IMR-90 (cell line): ENCODE results near the gene TMEM170B. TPM values are rescaled to one million over a fixed set of nuclear protein-coding genes. Genes with fewer than 3 reads are reported as not detected.

Experiments
- ATAC-seq: fragments of 200-7000 bp; cut with Tn5 transposase; 2 replicates; pipeline ENCODE4 v1.9.1; 2020; ENCODE audit warnings: low read depth, mild to moderate bottlenecking, moderate library complexity
- BruUV-seq: library from RNA; stranded (reverse); fragments of 400-500 nt; replicated peaks from 2 replicates; lab custom pipeline; 2021; lab: Mats Ljungman, UMichigan
- CTCF ChIA-PET: fragments of 300-600 bp; formaldehyde crosslinking; extraction: SDS; loops from one replicate; lab custom pipeline; 2021; ENCODE audit warnings: antibody characterized with exemption; lab: Yijun Ruan, JAX
- POLR2A ChIA-PET: fragments of 300-600 bp; sonication (Branson Sonifier 250); formaldehyde crosslinking; loops from one replicate; lab custom pipeline; 2022; ENCODE audit warnings: antibody characterized with exemption; ENCODE audit not compliant: unreplicated experiment; lab: Charles Lee
- DNase-seq: peaks from one replicate; pipeline ENCODE4 v3.0.0; 2013
- H2AFZ ChIP-seq: replicated peaks from 2 replicates; pipeline ENCODE3; 2013; ENCODE audit warnings: low read length, mild to moderate bottlenecking; ENCODE audit not compliant: poor library complexity
- H2AK5ac ChIP-seq: 2 replicates; pipeline ENCODE4 v1.6.1; 2013; ENCODE audit warnings: low read depth, low read length, inconsistent platforms
- H2AK9ac ChIP-seq: replicated peaks from 2 replicates; pipeline ENCODE3; 2013; ENCODE audit warnings: mild to moderate bottlenecking, low read depth, low read length, moderate library complexity; ENCODE audit not compliant: poor library complexity
- H2BK120ac ChIP-seq: 2 replicates; pipeline ENCODE4 v1.6.1; 2013; ENCODE audit warnings: low read depth, low read length, inconsistent platforms
- H2BK15ac ChIP-seq: 3 replicates; pipeline ENCODE4 v1.6.1; 2013; ENCODE audit warnings: low read depth, low read length, inconsistent platforms
- H2BK20ac ChIP-seq: 2 replicates; pipeline ENCODE4 v1.6.1; 2013; ENCODE audit warnings: low read depth, mild to moderate bottlenecking, inconsistent platforms, low read length, moderate library complexity
- H2BK5ac ChIP-seq: 2 replicates; pipeline ENCODE4 v1.6.1; 2013; ENCODE audit warnings: mild to moderate bottlenecking, low read depth, low read length, inconsistent platforms; ENCODE audit not compliant: poor library complexity, severe bottlenecking
- H3K14ac ChIP-seq: replicated peaks from 2 replicates; pipeline ENCODE4 v1.6.1; 2013; ENCODE audit warnings: low read depth, low read length, inconsistent platforms
- H3K18ac ChIP-seq: 2 replicates; pipeline ENCODE4 v1.6.1; 2013; ENCODE audit warnings: low read depth, low read length, control low read depth
- H3K23ac ChIP-seq: 2 replicates; pipeline ENCODE4 v1.6.1; 2013; ENCODE audit warnings: low read depth, low read length, inconsistent platforms
- H3K27ac ChIP-seq: 2 replicates; pipeline ENCODE4 v1.5.1; 2013; ENCODE audit warnings: mild to moderate bottlenecking, control low read depth, low read length; ENCODE audit not compliant: insufficient read depth
- H3K27me3 ChIP-seq: 2 replicates; pipeline ENCODE4 v1.6.1; 2013; ENCODE audit warnings: low read length; ENCODE audit not compliant: control insufficient read depth, insufficient read depth
- H3K36me3 ChIP-seq: 2 replicates; pipeline ENCODE4 v1.6.1; 2013; ENCODE audit warnings: low read length, mixed read lengths; ENCODE audit not compliant: control insufficient read depth, insufficient read depth
- H3K4ac ChIP-seq: 2 replicates; pipeline ENCODE4 v1.6.1; 2013; ENCODE audit warnings: low read depth, low read length, inconsistent platforms
- H3K4me1 ChIP-seq: 2 replicates; pipeline ENCODE4 v1.6.1; 2013; ENCODE audit warnings: low read length, mixed read lengths; ENCODE audit not compliant: control insufficient read depth, insufficient read depth
- H3K4me2 ChIP-seq: 2 replicates; pipeline ENCODE4 v1.6.1; 2013; ENCODE audit warnings: low read depth, mild to moderate bottlenecking, control low read depth, low read length, moderate library complexity
- H3K4me3 ChIP-seq: 2 replicates; pipeline ENCODE4 v1.5.1; 2013; ENCODE audit warnings: low read depth, mild to moderate bottlenecking, control low read depth, low read length, moderate library complexity; ENCODE audit not compliant: insufficient read depth
- H3K56ac ChIP-seq: 2 replicates; pipeline ENCODE4 v1.6.1; 2013; ENCODE audit warnings: low read length, inconsistent platforms; ENCODE audit not compliant: insufficient read depth; ENCODE audit errors: extremely low read depth
- H3K79me1 ChIP-seq, 2 experiments: 2 replicates each; pipeline ENCODE4 v1.6.1; 2013; ENCODE audit warnings: low read length in 2 of 2, inconsistent platforms in 1 of 2, low read depth in 1 of 2
- H3K9ac ChIP-seq: 2 replicates; pipeline ENCODE4 v1.6.1; 2013; ENCODE audit warnings: low read depth, low read length, control low read depth
- H3K9me1 ChIP-seq: 2 replicates; pipeline ENCODE4 v1.6.1; 2013; ENCODE audit warnings: low read length, inconsistent platforms; ENCODE audit not compliant: insufficient read depth
- H3K9me3 ChIP-seq: 2 replicates; pipeline ENCODE4 v1.6.1; 2013; ENCODE audit warnings: low read length; ENCODE audit not compliant: control insufficient read depth, insufficient read depth
- H4K20me1 ChIP-seq: 2 replicates; pipeline ENCODE4 v1.6.1; 2013; ENCODE audit warnings: low read length, inconsistent platforms; ENCODE audit not compliant: insufficient read depth
- H4K5ac ChIP-seq: 2 replicates; pipeline ENCODE4 v1.6.1; 2013; ENCODE audit warnings: mild to moderate bottlenecking, low read depth, low read length, control low read depth
- H4K8ac ChIP-seq, 2 experiments: 2 replicates each; pipeline ENCODE4 v1.6.1; 2013; ENCODE audit warnings: low read depth in 2 of 2, low read length in 2 of 2, control low read depth in 1 of 2, inconsistent platforms in 1 of 2
- H4K91ac ChIP-seq: 2 replicates; pipeline ENCODE4 v1.6.1; 2013; ENCODE audit warnings: low read depth, low read length, inconsistent platforms; ENCODE audit not compliant: insufficient read depth
- FOS ChIP-seq: fragments of 150-350 bp; IDR thresholded peaks from 2 replicates; pipeline ENCODE4 v1.6.1; 2016; ENCODE audit warnings: low read depth, low read length
- MXI1 ChIP-seq: IDR thresholded peaks from 2 replicates; pipeline ENCODE4 v1.6.1; 2012; ENCODE audit warnings: low read depth, mild to moderate bottlenecking, low read length, moderate library complexity, borderline replicate concordance
- WGBS, 2 experiments: methylation state at CpG; one replicate each; pipeline versions ENCODE4 v1.1.5 to v1.1.7; 2013; ENCODE audit warnings: missing lambda C conversion rate in 2 of 2; ENCODE audit not compliant: insufficient read length in 1 of 2; ENCODE audit errors: extremely low coverage in 2 of 2; 5-methylcytosine and 5-hydroxymethylcytosine counted together
- dilution Hi-C: fragments of 300-500 bp; cut with HindIII; formaldehyde crosslinking; loops from one replicate; pipeline ENCODE4 v1.14.3; 2018; ENCODE audit warnings: low sequenced_read_pairs; ENCODE audit not compliant: unreplicated experiment
- in situ Hi-C: fragments of 300-500 bp; cut with MboI; formaldehyde crosslinking; loops from 3 replicates; pipeline ENCODE4 v1.14.3; 2019; ENCODE audit warnings: low sequenced_read_pairs, inconsistent platforms, mixed read lengths
- intact Hi-C: fragments of 100-400 bp; cut with micrococcal nuclease; formaldehyde crosslinking; loops from 2 replicates; pipeline ENCODE4 v1.10.0; 2022
- polyA plus RNA-seq, 3 experiments: library from polyadenylated mRNA; depleted of rRNA; stranded (reverse); fragments of >200 nt; gene quantifications; 2 replicates each; pipeline ENCODE4 v1.2.3, GENCODE V29; 2012; ENCODE audit warnings: low replicate concordance in 1 of 3
- total RNA-seq: library from RNA; depleted of rRNA; stranded (reverse); fragments of >200 nt; gene quantifications from 2 replicates; pipeline ENCODE4 v1.2.3, GENCODE V29; 2012
- TF ChIP-seq, protein P1 (sequence below): fragments of 150-350 bp; IDR thresholded peaks from 2 replicates; pipeline ENCODE4 v1.6.1; 2016; ENCODE audit warnings: low read depth, mild to moderate bottlenecking, low read length, moderate library complexity, borderline replicate concordance

The TMEM170B gene
- total and polyA plus RNA-seq, 2 of the 4 experiments (the other 2 are of a cell fraction), result 0.10 to 0.18 TPM

DNA sequence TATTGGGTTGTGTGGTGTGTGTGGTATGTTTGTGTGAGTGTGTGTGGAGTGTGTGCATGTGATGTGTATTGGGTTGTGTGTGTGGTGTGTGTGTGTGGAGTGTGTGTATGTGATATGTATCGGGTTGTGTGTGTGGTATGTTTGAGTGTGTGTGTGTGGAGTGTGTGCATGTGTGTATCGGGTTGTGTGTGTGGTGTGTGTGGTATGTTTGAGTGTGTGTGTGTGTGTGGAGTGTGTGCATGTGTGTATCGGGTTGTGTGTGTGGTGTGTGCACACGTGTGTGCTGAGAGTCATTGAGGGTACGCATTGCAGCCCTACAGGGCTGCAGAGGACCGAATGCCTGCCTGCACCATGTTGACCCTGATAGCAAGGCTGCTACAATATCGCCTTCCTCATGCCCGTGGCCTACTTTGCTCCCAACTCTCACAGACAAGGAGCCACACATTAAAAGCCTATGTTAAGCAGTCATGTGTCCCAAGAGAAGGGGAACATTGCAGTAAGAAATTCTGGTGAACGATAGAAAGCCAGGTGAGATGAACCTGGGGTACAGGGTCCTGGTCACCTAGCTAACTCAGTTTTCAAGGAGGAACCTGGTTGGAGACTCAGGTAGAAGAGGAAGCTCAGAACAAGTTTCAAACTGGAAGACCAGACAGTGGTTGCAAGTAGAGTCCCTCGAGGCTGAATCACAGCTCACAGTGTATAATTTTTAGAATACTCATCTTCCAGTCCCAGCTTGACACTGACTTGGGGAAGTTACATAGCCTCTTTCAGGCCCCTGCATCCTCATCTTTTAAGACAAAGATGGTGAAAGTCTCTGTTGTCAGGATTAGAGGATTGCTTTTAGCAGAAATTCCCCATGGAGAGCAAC, 45.7 kb upstream of the TMEM170B start:
- no peak overlapping the region for H3K27ac ChIP-seq
- H3K79me1 ChIP-seq, result no peaks in the 10 kb centered on the region
- H2AK9ac ChIP-seq, result no peak overlapping the region
- H3K4me1 ChIP-seq, result peaks cover 5% of the 10 kb centered on the region
- in situ Hi-C loops (loop anchor here (10.0 kb wide), 1 partner anchor 257 kb away; the partner anchor contains the start of gene NEDD9), dilution Hi-C loops (no loop called here), intact Hi-C loops (loop anchor here (5.0 kb wide), 1 partner anchor 165 kb away; no protein-coding TSS in a partner anchor)
- H3K9me3 ChIP-seq, result no peaks in the 10 kb centered on the region
- peak overlapping the region; percentile 26; the same call in 1 of the 2 replicates for H2BK120ac ChIP-seq
- H3K18ac ChIP-seq, result peak overlapping the region; percentile 8; the same call in 1 of the 2 replicates
- no peak overlapping the region for H3K9ac ChIP-seq
- BruUV-seq, result no TSS peak
- H4K20me1 ChIP-seq, result no peaks in the 10 kb centered on the region
- 0 out of 2 replicates have a peak overlapping the region, but pooled peaks have one; percentile 10 for H4K91ac ChIP-seq
- H2AK5ac ChIP-seq, result peak overlapping the region; percentile 79
- H2AFZ ChIP-seq, result no peak overlapping the region
- no peaks in the 10 kb centered on the region for H3K36me3 ChIP-seq
- H3K27me3 ChIP-seq, result no peaks in the 10 kb centered on the region
- ATAC-seq (no peak), DNase-seq (no peak)
- 93% methylated on average over 3 of the region's 10 CpGs; no CpG with 5 or more reads in 1 of the 2 experiments for WGBS, 2 experiments
- no peak overlapping the region for H3K4me2 ChIP-seq
- POLR2A ChIA-PET, result no interaction called here
- H3K4ac ChIP-seq, result 0 out of 2 replicates have a peak overlapping the region, but pooled peaks have one; percentile 23
- peaks cover 13% of the 10 kb centered on the region for H3K9me1 ChIP-seq
- no peak overlapping the region for H3K4me3 ChIP-seq
- 0 out of 3 replicates have a peak overlapping the region, but pooled peaks have one; percentile 29 for H2BK15ac ChIP-seq
- H3K23ac ChIP-seq, result no peak overlapping the region
- peak overlapping the region; percentile 4; the same call in 1 of the 2 replicates for H3K14ac ChIP-seq
- H4K5ac ChIP-seq, result no peak overlapping the region
- peak overlapping the region; percentile 84 for H2BK5ac ChIP-seq
- TF ChIP-seq FOS (no peak), MXI1 (no peak)
- TF ChIP-seq, protein P1, sequence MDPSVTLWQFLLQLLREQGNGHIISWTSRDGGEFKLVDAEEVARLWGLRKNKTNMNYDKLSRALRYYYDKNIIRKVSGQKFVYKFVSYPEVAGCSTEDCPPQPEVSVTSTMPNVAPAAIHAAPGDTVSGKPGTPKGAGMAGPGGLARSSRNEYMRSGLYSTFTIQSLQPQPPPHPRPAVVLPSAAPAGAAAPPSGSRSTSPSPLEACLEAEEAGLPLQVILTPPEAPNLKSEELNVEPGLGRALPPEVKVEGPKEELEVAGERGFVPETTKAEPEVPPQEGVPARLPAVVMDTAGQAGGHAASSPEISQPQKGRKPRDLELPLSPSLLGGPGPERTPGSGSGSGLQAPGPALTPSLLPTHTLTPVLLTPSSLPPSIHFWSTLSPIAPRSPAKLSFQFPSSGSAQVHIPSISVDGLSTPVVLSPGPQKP, result no peak
- H4K8ac ChIP-seq, result no peak overlapping the region
- no peak overlapping the region for H3K56ac ChIP-seq
- CTCF ChIA-PET, result no interaction called here
- H2BK20ac ChIP-seq, result peak overlapping the region; percentile 24
